ENCODE data around the gene FBN2. TPM values are rescaled to one million over a fixed set of nuclear protein-coding genes. Genes with fewer than 3 reads are reported as not detected.

Gene FBN2
- polyA plus RNA-seq, 1 donor from 2014 or later, result 1.6 TPM

DNA sequence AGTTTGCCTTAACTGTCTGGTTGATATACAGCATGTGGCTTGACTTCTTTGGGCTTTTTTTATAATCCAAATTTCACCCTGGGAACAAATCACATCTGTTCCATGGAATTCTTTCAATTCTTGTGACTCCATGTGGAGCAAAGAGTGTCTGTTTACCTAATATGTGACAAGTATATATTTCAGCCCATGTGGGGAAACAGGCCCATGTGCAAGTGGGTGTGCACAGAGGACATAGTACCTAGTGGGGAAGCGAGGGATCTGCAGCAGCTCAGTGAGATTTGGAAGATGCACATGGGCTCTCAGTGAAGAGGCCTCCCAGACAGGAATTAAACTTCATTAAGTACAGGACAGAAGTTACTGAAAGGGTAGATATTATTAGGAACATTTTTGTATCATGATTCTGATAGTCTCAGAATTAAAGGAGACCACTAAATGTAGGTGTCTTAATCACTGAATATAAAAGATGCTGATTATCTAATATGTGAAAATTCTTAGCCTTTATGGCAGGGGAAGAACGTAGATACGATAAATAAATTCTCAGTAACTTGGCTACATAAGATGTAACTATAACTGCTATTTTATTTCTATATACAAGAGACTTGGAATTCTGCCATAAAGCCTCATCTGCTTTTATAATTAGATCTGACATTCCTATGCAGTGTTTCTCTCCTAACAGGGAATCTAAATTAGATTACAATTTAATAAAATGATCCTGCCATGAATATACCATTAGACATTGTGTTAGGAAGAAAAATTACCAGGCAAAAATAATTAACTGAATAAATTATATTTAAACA lies 273.3 kb downstream of the FBN2 start:
- H3F3A ChIP-seq (ENCODE audit: insufficient read depth, low read length, poor library complexity, severe bottlenecking), result no peaks in the 10 kb centered on the region
- no peak overlapping the region for H3K4me3 ChIP-seq (ENCODE audit: low read length)
- H3K9me2 ChIP-seq (ENCODE audit: insufficient read depth, low read length), result no peaks in the 10 kb centered on the region
- no peaks in the 10 kb centered on the region for H3K36me3 ChIP-seq (ENCODE audit: insufficient read depth, low read length)
- no peaks in the 10 kb centered on the region for H3K27me3 ChIP-seq (ENCODE audit: insufficient read depth, low read depth, low read length)
- H3K27ac ChIP-seq (ENCODE audit: low read length), result no peak overlapping the region
- H3K9ac ChIP-seq (ENCODE audit: low read length), result no peak overlapping the region
- TF ChIP-seq EZH2 (IDR thresholded peaks at IDR 0.05; ENCODE audit: borderline replicate concordance, insufficient read depth, low read length, poor library complexity, severe bottlenecking), result no peak
- no peak for TF ChIP-seq SMC3 (conservative IDR thresholded peaks at IDR 0.05; ENCODE audit: poor library complexity)
- TF ChIP-seq RAD21 (conservative IDR thresholded peaks at IDR 0.05), result no peak
- TF ChIP-seq MXI1 (conservative IDR thresholded peaks at IDR 0.05; ENCODE audit: poor library complexity, severe bottlenecking), result no peak
- TF ChIP-seq, protein P1, sequence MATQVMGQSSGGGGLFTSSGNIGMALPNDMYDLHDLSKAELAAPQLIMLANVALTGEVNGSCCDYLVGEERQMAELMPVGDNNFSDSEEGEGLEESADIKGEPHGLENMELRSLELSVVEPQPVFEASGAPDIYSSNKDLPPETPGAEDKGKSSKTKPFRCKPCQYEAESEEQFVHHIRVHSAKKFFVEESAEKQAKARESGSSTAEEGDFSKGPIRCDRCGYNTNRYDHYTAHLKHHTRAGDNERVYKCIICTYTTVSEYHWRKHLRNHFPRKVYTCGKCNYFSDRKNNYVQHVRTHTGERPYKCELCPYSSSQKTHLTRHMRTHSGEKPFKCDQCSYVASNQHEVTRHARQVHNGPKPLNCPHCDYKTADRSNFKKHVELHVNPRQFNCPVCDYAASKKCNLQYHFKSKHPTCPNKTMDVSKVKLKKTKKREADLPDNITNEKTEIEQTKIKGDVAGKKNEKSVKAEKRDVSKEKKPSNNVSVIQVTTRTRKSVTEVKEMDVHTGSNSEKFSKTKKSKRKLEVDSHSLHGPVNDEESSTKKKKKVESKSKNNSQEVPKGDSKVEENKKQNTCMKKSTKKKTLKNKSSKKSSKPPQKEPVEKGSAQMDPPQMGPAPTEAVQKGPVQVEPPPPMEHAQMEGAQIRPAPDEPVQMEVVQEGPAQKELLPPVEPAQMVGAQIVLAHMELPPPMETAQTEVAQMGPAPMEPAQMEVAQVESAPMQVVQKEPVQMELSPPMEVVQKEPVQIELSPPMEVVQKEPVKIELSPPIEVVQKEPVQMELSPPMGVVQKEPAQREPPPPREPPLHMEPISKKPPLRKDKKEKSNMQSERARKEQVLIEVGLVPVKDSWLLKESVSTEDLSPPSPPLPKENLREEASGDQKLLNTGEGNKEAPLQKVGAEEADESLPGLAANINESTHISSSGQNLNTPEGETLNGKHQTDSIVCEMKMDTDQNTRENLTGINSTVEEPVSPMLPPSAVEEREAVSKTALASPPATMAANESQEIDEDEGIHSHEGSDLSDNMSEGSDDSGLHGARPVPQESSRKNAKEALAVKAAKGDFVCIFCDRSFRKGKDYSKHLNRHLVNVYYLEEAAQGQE (IDR thresholded peaks at IDR 0.05; ENCODE audit: borderline replicate concordance), result no peak
- TF ChIP-seq, protein P2, sequence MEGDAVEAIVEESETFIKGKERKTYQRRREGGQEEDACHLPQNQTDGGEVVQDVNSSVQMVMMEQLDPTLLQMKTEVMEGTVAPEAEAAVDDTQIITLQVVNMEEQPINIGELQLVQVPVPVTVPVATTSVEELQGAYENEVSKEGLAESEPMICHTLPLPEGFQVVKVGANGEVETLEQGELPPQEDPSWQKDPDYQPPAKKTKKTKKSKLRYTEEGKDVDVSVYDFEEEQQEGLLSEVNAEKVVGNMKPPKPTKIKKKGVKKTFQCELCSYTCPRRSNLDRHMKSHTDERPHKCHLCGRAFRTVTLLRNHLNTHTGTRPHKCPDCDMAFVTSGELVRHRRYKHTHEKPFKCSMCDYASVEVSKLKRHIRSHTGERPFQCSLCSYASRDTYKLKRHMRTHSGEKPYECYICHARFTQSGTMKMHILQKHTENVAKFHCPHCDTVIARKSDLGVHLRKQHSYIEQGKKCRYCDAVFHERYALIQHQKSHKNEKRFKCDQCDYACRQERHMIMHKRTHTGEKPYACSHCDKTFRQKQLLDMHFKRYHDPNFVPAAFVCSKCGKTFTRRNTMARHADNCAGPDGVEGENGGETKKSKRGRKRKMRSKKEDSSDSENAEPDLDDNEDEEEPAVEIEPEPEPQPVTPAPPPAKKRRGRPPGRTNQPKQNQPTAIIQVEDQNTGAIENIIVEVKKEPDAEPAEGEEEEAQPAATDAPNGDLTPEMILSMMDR (IDR thresholded peaks at IDR 0.05; ENCODE audit: poor library complexity, severe bottlenecking), result no peak
- no peak for TF ChIP-seq TAF1 (IDR thresholded peaks at IDR 0.05; ENCODE audit: low read depth)
- TF ChIP-seq EP300 (conservative IDR thresholded peaks at IDR 0.05; ENCODE audit: poor library complexity, severe bottlenecking), result no peak
- no peak for TF ChIP-seq POLR2AphosphoS5 (IDR thresholded peaks at IDR 0.05)
- H4K20me1 ChIP-seq (ENCODE audit: insufficient read depth), result no peaks in the 10 kb centered on the region
- H3K4me2 ChIP-seq (ENCODE audit: low read length), result no peak overlapping the region
- H3K9me3 ChIP-seq (ENCODE audit: low read length), result no peaks in the 10 kb centered on the region
- no peaks in the 10 kb centered on the region for H3K79me2 ChIP-seq (replicated peaks; ENCODE audit: insufficient read depth, low read length)
- H2AFZ ChIP-seq (ENCODE audit: low read depth, low read length), result no peak overlapping the region

DNA sequence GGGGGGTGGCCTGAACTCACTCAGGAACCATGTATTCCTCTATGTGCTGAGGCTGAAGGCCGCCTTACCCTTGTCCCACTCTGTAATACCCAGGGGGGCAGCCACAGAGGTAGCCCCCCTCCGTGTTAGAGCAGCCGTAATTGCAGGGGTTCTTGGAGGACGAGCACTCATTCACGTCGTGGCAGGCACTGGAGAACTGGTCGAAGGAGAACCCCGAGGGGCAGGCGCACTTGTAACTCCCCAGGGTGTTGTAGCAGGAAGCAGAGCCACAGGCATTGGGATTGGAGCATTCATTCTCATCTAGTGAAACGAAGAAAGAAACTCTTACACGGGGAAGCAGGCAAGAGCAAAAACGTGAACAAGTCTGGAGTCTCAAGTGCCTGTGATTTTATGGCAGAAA lies 274.7 kb downstream of the FBN2 start:
- Histone ChIP-seq H3K4me2 (ENCODE audit: low read length) (no peak overlapping the region), H3K79me2 (replicated peaks; ENCODE audit: insufficient read depth, low read length) (no peaks in the 10 kb centered on the region), H4K20me1 (ENCODE audit: insufficient read depth) (no peaks in the 10 kb centered on the region), H3K27me3 (ENCODE audit: insufficient read depth, low read depth, low read length) (no peaks in the 10 kb centered on the region), H2AFZ (ENCODE audit: low read depth, low read length) (no peak overlapping the region), H3K4me3 (ENCODE audit: low read length) (no peak overlapping the region), H3K27ac (ENCODE audit: low read length) (no peak overlapping the region), H3K9me3 (ENCODE audit: low read length) (no peaks in the 10 kb centered on the region), H3K9ac (ENCODE audit: low read length) (no peak overlapping the region), H3K9me2 (ENCODE audit: insufficient read depth, low read length) (no peaks in the 10 kb centered on the region), H3F3A (ENCODE audit: insufficient read depth, low read length, poor library complexity, severe bottlenecking) (no peaks in the 10 kb centered on the region), H3K36me3 (ENCODE audit: insufficient read depth, low read length) (no peaks in the 10 kb centered on the region)
- TF ChIP-seq TAF1 (IDR thresholded peaks at IDR 0.05; ENCODE audit: low read depth) (no peak), POLR2AphosphoS5 (IDR thresholded peaks at IDR 0.05) (no peak), EZH2 (IDR thresholded peaks at IDR 0.05; ENCODE audit: borderline replicate concordance, insufficient read depth, low read length, poor library complexity, severe bottlenecking) (no peak), RAD21 (conservative IDR thresholded peaks at IDR 0.05) (no peak), SMC3 (conservative IDR thresholded peaks at IDR 0.05; ENCODE audit: poor library complexity) (no peak), EP300 (conservative IDR thresholded peaks at IDR 0.05; ENCODE audit: poor library complexity, severe bottlenecking) (no peak), MXI1 (conservative IDR thresholded peaks at IDR 0.05; ENCODE audit: poor library complexity, severe bottlenecking) (no peak)
- TF ChIP-seq, protein P2 (IDR thresholded peaks at IDR 0.05; ENCODE audit: poor library complexity, severe bottlenecking), result no peak
- TF ChIP-seq, protein P1 (IDR thresholded peaks at IDR 0.05; ENCODE audit: borderline replicate concordance), result no peak
